SHP77 (cell line): ENCODE results near the gene UBE2D4.
"Not testable (repeated sequence)": the region's sequence is repeated elsewhere in the genome, so short reads cannot be mapped to it uniquely, and the experiment has no call there.

ENCODE experiments used
- DNase-seq, 2 experiments: peaks; one replicate each; lab custom pipeline; 2025; lab: John Stamatoyannopoulos, UW

UBE2D4 gene

DNA sequence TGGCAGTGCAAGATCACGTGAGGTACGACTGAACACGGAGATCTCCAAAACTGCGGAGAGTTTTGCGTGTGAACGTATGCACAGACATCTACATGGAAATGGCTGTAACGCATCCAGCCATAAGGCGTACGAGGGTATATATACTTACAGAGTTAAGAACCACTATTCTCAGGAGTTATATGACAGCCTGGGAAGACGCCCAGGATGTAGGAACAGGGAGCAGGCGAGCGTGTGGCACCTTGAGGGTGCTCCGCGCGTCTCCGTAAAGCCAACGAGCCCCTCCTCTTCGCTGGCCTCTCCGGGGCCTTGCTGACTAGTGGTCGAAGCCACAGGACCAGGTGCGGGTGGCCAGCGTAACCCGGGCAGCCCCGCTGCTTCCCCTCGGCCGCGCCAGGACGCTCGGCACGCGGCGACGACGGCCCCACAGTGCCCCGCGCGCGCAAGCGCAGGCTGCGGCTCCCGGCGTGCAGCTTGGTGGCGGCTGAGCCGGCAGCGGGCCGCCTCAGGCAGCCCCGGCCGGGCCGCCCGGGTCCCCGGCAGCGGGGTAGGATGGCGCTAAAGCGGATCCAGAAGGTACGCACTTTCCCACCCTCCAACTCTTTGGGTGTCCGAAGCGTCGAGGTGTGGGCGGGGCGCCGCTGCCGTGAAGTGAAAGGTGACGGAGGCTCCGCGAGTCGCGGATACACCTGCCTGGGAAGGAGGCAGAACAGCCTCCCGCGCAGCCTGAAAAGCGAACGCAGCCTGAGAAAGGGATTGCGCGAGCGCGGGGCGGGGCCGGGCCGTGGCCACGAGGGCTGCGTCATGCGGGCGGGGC is at the start of gene UBE2D4:
Gene UBE2D4, plus strand, starts transcription at position 453 of the 814 bp plus-strand sequence. Its CDS starts 97 bp downstream, at position 550.
- peak; percentile 90 to 92 for DNase-seq

DNA sequence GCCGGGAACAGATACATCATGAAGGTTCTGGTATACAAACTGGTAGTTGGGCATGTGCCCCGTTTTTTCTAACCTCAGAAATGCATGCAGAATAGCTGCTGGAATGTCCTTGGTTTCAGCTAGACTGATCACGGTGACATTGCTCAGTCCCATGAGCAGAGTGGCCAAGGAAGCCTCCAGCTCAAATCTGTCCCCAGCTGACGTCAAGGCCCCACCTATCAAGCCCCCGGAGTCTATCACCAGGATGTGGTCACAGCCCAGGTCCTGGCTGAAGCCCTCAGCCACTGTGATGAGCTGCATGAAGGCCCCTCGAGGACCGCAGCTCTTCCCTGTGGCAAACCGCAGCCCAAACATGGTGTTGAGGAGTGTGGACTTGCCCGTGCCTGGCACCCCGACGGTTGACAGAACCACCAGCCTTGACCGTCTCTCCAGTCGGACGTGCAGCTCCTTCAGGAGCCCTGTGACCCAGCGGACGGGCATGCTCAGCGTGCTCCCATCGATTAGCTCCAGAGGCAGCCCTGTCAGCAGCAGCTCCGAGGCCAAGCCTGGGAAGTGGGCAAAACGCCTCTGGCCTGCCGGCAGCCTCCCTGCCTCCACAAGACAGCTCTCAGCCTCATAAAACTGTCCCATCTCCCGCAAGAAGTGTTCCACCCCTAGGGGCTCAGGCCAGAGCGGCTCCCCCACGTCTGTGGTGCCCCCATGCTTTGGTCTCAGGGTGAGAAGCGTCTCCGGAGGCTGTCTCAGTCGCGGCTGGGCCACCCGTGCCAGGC is 49.1 kb upstream of the UBE2D4 start:
- no peak for DNase-seq

DNA sequence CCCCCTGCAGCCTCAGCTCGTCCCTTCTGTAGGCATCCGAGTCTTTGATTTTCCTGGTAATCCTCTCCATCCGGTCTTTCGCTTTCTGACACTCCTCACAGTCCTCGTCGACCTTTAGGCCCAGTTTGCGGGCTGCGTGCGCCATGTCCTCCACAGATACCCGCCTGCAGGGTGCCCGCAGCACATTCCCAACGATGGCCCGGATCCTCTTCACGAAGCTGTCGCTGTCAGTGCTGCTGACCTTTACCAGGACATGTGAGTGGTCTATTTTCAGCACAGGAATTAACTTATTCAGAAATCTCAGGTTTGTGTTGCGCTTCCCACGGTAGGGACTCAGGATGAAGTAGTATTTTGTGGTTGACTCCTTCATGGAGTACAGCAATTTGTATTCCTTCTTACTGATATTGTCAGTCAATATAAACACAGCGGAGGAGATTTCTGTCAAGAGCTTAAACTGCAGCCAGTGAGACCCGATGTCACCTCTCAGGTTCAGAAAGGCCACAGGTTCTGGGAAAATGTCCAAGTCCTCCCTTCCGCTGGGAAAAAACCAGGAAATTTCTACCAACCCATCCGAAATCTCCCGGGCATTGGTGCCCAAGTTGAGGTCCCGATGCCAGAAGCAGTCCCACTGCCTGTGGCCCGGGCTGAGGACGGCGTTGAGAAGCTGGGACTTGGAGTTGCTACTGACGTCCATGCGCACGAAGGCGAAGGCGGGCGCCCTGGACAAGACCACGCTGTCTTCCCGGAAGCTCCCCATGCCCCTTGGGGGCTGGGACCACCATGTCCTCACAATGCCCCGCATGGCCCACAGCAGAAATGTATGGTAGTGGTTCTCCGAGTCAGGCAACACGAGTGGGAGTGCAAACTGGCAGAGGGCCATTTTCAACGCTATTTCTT is 48.0 kb upstream of the UBE2D4 start:
- no peak for DNase-seq

DNA sequence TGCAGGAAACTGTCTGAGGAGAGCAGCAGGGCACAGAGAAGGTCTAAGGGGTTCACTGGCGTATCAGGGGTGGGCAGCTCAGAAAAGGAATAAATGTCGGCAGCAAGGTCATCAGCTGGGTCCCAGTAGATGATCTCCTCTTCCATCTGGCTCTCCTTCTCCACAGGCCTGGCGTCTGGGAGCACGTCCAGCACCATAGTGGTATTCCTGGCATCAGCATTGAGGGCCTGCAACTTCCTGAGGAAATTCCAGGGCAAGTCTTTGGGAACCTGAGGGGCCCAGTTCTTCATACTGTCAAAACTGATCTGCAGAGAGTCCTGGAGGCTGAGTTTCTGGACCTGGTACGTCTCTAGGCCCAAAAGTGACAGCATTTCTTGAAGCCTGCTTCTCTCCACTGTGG is 47.4 kb upstream of the UBE2D4 start:
- DNase-seq, result no peak

DNA sequence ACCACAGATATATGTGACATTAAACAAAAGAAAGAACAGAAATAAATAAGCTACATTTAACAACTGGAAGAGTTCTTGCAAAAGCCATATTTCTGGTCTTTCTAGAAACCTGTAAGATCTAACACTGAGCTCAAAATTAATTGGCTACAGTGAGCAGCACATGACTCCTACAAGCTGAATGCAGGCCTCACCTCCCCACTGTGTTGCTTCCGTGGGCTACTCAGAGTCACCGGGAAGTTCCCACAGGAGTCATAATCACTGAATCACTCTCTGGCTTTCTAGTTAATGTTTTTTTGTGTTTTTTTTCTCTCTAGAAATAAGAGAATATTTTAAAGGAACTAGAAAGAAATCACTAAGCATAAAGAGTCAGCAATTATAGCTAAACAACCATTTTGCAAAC is 46.8 kb upstream of the UBE2D4 start:
- no peak for DNase-seq

DNA sequence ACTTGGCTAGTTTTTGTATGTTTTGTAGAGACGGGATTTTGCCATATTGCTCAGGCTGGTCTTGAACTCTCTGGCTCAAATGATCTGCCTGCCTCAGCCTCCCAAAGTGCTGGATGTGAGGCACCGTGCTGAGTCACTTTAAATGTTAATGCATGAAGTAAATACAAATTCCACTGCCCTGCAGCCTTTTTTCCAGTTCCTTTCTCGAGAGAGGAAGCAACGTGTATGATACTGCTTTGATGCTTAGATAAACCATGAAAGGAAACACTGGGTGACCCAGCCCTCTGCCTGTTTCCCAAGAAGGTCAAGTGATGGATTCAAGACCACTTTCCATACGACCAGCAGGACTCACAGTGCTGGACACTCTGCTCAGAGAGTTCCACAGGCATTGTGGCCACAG is 45.6 kb upstream of the UBE2D4 start:
- no peak for DNase-seq

DNA sequence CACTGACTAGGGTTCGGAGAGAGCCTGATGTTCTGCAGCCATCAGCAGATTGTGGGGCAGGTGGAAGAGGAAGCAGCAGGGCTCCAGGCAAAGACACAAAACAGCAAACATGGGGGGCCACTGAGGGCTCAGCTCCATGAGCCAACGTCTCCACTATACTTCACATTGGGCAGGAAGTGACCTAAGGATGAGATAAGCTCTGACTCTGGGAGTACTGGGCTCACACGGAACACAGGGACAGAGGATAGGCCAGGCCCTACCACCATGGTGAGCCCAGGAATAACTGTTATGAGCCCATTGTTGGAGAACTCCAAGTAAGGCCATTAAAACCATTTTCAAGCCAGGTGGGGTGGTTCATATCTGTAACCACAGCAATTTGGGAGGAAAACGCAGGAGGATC is 42.0 kb upstream of the UBE2D4 start:
- no peak for DNase-seq

DNA sequence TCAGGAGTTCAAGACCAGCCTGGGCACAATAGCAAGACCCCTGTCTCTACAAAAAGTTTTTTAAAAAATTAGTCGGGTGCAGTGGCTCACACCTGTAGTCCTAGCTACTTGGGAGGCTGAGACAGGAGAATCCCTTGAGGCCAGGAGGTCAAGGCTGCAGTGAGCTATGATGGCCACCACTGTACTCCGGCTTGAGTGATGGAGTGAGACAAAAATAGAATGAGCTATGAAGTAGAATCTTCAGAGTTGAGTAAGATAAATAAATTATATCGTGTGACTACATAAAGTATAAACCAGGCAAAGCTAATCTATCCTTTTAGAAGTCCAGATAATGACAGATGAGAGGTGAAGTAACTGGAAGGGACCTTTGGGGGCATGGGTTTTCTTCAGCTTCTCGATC is 41.6 kb upstream of the UBE2D4 start:
- no peak for DNase-seq

DNA sequence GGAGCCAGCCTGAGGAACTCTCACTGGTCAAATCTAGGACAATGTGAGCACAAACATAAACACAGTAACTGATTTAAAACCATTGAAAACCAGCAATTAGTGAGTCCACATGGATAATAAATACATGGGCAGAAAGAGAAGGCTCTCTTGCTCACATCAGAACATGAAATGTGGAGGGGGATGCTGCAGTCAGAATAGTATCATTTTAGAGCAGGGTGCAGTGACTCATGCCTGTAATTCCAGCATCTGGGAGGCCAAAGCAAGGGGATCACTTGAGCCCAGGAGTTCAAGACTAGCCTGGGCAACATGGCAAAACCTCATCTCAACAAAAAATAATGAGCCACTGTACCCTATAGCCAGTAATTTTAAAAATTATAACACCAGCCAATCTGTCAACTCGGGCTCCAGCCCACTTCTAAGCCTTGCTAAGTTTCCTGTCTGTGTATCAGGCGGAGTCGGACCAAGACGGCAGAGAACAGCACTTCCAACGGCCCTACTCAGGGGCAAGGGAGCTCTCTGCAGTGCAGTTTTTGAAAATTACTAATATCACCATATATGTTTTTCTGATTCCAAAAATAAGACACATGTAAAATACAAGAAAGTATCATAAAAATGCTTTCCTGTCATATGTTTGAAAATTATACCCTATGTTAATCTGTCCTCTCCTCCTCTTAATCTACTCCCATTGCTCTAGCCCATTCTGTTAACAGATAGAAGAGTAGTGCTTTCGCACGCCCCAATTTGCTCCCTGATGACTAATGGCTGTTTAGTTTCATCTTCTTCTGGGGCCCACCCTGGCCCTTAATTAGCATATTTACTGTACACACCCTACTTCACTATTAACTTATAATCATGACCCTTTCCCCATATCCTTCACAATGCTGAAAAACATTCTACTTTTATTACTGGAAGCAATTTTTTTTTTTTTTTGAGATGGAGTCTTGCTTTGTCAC is 37.0 kb upstream of the UBE2D4 start:
- DNase-seq, result no peak

DNA sequence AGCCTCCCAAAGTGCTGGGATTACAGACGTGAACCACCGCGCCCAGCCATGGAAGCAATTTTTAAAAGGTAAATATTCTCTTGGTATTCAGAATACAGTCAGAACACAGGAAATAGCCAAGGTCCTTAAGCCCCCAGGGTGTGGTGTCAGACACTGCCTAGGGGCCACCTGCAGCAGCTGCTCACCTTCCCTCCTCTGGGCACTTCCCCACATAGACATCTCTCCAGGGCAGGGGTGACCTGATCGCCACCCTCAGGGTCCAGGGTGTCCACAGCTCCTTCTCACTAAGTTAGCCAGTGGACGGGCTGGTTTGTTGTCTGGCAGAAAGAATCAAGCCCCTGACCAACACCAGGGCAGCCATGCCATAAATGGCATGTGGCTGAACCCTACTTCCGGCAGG is 35.8 kb upstream of the UBE2D4 start:
- no peak for DNase-seq

DNA sequence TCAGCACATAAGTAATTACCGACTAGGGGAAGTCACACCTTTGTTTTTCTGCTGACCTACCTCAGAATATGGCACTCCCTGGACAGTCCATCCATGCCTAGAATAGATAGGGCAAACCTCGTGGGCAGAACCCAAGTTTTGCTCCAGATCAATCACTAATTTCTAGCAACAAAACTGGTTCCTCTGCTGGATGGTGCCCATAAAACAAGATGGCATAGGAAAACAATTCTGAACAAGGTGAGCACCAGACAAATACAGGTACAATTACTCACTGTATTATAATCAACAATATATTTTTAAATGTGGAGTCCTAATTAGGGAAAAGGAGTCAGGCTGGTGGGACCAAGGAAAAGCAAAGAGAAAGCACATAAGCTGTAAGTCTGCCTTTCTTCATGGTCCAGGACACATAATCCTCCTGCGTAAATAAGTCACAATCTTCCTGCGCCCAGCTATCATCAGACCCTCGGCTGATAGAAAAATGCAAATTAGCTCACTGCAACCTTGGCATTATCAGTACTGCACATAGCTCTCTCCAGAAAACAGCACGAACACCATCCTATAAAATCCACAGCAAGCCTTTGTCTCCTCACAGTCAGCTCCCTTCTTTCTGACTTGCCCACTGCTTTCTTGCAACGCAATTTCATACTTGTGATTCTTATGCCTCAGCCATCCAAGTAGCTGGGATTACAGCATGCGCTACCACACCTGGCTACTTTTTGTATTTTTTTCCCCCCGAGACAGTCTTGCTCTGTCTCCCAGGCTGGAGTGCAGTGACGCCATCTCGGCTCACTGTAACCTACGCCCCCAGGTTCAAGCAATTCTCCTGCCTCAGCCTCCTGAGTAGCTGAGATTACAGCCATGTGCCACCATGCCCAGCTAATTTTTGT is 34.9 kb upstream of the UBE2D4 start:
- no peak for DNase-seq

DNA sequence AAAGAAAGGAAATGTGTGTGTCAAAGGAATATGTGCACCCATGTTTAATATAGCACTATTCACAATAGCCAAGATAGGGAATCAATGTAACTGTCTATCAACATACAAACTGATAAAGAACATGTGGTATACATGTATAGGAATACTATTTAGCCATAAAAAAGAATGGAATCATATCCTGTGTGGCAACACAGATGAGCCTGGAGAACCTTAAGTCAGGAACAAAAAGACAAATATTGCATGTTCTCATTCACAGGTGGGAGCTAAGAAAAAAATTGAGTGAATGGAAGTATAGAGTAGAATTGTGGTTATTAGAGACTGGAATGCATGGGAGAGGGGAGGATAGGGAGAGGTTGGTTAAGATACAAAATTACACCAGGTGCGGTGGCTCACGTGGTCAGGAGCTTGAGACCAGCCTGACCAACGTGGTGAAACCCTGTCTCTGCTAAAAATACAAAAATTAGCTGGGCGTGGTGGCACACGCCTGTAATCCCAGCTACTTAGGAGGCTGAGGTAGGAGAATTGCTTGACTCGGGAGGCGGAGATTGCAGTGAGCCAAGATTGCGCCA is 30.3 kb upstream of the UBE2D4 start:
- DNase-seq, result no peak

DNA sequence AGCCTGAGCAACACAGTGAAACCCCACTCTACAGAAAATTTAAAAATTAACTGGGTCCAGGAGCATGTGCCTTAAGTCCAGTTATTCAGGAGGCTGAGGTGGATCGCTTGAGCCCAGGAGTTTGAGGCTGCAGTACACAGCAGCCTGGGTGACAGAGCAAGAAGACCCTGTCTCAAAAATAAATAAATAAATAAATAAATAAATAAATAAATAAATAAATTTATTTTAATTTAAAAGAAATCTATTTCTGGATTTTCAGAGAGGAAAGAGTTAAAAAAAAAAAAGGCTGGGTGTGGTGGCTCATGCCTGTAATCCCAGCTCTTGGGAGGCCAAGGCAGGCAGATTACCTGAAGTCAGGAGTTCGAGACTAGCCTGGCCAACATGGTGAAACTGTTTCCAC is 27.7 kb upstream of the UBE2D4 start:
- DNase-seq, result not testable (repeated sequence)

DNA sequence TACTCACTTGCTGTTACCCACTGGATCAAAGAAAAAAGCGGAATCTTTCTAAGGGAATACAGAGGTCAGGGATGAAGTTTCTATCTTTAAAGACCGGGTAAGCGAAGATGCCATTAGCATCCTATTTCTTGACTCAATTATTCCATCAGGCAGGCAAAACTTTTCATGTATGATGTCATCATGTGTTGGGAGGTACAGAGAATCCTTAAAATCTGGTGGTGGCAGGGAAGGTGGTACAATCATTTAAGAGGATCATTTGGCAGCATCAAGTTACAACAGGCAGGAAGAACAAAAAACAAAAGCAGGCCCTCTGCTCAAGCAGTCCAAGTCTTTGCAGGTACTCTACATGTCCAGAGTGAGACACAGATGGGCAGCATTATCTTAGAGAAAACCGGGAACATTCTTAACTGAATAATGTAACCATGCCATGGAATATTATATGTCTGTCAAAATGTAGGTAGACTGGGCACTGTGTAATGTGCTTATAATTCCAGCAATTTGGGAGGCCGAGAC is 23.6 kb upstream of the UBE2D4 start:
- no peak for DNase-seq

DNA sequence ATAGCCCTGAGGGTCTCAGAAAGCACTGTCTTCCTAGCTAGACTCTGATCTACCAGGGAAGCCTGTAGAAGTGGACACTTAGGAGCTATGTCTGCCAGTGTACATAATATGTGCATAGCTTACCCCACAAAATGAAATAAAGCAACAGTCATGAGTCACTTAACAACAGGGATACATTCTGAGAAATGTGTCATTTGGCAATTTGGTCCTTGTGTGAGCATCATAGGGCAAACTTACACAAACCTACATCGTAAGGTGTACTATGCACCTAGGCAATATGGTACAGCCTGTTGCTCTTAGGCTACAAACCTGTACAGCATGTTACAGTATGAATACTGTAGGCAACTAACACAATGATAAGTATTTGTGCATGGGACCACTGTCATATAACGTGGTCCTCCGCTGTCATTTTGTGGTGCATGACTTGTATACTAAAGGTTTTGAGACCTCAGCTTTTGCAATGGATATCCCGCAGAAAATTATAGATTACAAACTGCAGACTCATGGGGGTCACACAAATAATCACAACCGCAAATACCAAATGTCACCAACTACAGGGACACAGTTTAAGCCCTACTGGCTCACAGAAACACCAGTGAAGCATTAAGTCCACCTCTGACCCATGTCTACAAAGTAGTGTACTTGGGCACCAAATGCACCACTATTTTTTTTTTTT is 21.6 kb upstream of the UBE2D4 start:
- no peak for DNase-seq

DNA sequence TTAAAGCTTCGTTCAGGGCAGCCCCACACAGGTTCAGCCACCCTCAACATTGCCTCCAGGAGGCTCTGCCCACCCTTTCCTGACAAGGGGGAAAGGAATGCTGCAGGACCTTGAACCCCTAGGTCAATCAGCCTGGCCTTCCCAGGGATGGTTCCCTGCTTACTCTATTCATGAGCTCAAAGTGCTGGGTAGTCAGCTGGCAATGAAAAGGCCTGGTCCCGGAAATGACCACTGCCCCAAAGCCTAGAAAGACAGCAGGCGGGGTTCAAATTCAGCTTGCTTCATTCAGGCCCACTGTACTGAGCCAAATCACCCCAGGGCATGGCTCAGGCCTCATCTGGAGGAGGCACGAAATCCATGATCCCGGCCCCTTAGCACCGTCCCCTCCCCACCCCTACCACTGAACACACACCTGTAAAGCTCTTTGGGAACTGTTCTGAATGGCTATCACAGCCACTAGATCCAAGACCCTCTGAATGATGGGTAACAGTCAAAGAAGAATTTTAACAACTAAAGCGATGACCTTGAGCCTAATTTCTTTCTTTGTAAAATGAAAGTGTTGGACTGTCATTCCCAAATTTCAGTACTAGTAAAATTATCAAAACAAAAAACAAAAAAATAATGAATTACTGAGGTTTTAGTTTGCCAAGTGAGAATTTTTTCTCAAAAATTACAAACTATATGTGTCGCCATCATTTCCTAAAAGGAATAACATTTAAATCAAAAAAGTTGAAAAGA is 20.9 kb upstream of the UBE2D4 start:
- DNase-seq, result peak in 1 of 2 experiments; percentile 22

DNA sequence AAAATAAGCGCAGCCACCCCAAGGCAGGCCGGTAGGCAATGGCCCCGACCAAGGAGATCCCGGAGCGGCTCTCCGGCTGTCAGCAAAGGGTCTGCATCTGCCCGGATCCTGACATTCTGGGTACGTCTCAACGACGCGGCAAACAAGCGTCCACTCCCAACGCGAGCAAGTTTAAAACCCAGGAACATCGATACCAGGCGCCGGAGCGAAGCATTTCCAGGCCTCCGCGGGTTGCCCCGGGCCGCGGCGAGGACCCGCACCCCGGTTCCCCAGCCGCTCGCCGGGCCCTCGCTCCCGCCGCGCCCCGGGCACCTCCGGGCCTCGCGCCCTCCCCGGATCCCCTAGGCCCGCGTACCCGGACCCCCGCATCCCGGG is 20.3 kb upstream of the UBE2D4 start:
- DNase-seq, result peak in 1 of 2 experiments; percentile 21

DNA sequence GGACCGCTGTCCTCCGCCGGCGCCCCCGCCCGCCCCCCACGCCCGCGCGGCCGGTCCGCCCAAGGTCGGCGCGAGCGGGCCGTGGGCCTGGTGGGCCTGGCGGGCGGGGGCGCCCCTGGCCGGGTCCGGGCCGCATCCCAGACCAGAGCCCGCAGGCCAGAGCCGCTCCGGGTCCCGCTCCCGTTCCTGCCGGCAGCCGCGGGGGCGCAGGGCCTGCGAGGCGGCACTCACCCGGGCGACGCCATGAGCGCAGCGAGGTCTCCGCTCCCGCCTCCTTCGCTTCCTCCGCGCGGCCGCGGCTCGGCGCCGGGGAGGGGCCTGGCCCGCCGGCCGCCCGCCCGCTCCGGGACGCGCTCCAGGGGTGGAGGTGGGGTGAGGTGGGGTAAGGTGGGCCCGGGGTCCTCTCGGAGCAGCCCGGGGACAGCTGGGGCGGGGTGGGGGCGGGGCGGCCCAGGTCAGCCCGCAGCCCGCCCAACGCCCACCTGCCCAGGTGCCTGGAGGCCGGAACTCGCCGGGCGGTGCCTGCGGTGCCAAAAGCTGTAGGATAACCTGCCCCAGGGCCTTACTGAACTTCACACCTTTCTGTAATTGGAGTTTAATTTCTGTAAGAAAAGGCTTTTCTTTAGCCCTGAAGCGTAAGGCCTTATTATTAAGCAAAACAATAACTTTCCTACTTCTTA is 19.8 kb upstream of the UBE2D4 start, which contains the start of gene URGCP:
Gene URGCP, minus strand, starts transcription at position 266 of the 680 bp plus-strand sequence. Its CDS starts 21 bp downstream, at position 245.
- peak; percentile 31 to 38 for DNase-seq
